ENCODE measurements around the gene SARM1.

DNA sequence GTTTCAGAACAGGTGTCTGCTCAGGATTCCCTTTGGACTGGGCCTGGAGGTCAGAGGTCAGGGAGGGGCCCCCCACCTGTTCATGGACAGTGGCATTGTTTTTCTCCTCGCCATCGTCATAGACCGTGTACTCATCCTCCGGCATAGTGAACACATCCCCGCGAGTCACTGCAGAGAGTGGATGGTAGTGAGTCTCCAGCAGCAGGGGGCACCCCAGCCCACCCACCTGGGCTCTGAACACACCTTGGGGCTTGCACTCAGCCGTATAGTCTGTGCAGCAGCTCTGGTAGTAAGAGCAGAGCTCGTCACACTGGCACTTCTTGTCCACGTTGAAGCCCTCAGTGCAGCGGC is 1.8 kb upstream of the SARM1 start:
- TF ChIP-seq, protein P1, sequence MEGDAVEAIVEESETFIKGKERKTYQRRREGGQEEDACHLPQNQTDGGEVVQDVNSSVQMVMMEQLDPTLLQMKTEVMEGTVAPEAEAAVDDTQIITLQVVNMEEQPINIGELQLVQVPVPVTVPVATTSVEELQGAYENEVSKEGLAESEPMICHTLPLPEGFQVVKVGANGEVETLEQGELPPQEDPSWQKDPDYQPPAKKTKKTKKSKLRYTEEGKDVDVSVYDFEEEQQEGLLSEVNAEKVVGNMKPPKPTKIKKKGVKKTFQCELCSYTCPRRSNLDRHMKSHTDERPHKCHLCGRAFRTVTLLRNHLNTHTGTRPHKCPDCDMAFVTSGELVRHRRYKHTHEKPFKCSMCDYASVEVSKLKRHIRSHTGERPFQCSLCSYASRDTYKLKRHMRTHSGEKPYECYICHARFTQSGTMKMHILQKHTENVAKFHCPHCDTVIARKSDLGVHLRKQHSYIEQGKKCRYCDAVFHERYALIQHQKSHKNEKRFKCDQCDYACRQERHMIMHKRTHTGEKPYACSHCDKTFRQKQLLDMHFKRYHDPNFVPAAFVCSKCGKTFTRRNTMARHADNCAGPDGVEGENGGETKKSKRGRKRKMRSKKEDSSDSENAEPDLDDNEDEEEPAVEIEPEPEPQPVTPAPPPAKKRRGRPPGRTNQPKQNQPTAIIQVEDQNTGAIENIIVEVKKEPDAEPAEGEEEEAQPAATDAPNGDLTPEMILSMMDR (optimal IDR thresholded peaks at IDR 0.05 in 1 of 3, IDR thresholded peaks at IDR 0.05 in 1 of 3, conservative IDR thresholded peaks at IDR 0.05 in 1 of 3; ENCODE audit: extremely low read depth in 1 of 3, insufficient read depth in 2 of 3, low read length in 3 of 3), result peak in 1 of 3 experiments; percentile 35
- no peak for TF ChIP-seq EZH2 (IDR thresholded peaks at IDR 0.05; ENCODE audit: low read length)

Data from keratinocyte (primary cell).